GM12865 (cell line): ENCODE data around the gene SEC16A.

Source experiments
- DNase-seq: peaks from one replicate; pipeline ENCODE4 v3.0.0; 2010; ENCODE audit warnings: low read depth
- H3K4me3 ChIP-seq: 2 replicates; pipeline ENCODE4 v1.5.1; 2011; ENCODE audit warnings: mild to moderate bottlenecking, low read depth, low read length, control low read depth
- TF ChIP-seq, protein P1 (sequence below): IDR thresholded peaks from 2 replicates; pipeline ENCODE4 v1.5.1; 2011; ENCODE audit warnings: low read length, control low read depth, low read depth, inconsistent platforms; ENCODE audit not compliant: insufficient read depth; ENCODE audit errors: missing control alignments

Gene SEC16A

DNA sequence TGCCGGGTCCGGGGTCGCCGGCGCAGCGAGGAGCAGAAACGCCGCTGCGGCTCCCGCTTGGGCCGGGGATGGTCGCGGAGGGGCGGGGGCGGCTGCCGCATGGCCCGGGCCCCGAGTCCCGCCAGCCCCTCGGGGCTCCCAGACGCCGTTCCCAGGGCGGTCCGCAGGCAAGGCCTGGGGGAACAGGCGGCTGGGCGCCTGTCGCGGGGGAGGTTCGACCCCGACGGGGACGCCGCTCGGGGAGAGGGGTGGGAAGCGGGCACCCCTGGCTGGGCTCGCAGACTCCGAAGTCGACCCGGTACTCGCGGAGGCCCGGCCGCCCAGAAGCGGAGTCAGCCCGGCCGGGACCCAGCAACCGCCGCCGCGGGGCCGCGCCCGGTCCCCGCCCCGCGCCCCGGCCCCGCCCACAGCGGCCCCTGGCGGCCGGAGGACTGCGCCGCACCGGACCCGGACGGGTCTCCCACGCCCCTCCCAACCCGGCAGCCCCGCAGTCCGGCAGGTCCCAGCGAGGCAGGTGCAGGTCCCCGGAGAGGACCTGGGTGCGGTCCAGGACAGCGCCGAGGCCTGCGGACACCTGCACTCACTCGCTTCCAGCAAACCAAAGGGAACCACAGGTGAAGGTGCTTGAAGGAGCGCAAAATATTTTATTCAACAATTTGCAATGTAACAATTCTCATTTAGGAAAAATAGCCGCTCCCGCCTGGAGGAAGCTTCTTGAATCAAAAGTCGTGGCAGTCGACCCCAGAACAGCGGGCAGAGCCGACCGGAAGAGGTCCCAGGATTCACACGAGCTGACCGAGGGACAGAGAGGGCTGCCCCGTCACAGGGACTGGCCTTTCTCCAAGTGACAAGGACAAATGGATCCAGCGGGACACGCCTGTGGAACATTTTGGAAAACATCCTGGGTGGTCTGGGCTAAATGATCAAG lies 43.1 kb downstream of the SEC16A start, which contains the start of gene INPP5E:
Gene INPP5E (minus strand): TSS at position 365 of the 928 bp plus-strand sequence. CDS start 426 bp downstream, outside the sequence.
- DNase-seq, result peak; percentile 86
- TF ChIP-seq, protein P1, sequence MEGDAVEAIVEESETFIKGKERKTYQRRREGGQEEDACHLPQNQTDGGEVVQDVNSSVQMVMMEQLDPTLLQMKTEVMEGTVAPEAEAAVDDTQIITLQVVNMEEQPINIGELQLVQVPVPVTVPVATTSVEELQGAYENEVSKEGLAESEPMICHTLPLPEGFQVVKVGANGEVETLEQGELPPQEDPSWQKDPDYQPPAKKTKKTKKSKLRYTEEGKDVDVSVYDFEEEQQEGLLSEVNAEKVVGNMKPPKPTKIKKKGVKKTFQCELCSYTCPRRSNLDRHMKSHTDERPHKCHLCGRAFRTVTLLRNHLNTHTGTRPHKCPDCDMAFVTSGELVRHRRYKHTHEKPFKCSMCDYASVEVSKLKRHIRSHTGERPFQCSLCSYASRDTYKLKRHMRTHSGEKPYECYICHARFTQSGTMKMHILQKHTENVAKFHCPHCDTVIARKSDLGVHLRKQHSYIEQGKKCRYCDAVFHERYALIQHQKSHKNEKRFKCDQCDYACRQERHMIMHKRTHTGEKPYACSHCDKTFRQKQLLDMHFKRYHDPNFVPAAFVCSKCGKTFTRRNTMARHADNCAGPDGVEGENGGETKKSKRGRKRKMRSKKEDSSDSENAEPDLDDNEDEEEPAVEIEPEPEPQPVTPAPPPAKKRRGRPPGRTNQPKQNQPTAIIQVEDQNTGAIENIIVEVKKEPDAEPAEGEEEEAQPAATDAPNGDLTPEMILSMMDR, result peak; percentile 68
- H3K4me3 ChIP-seq, result peak within 1 kb of the TSS; percentile 92

DNA sequence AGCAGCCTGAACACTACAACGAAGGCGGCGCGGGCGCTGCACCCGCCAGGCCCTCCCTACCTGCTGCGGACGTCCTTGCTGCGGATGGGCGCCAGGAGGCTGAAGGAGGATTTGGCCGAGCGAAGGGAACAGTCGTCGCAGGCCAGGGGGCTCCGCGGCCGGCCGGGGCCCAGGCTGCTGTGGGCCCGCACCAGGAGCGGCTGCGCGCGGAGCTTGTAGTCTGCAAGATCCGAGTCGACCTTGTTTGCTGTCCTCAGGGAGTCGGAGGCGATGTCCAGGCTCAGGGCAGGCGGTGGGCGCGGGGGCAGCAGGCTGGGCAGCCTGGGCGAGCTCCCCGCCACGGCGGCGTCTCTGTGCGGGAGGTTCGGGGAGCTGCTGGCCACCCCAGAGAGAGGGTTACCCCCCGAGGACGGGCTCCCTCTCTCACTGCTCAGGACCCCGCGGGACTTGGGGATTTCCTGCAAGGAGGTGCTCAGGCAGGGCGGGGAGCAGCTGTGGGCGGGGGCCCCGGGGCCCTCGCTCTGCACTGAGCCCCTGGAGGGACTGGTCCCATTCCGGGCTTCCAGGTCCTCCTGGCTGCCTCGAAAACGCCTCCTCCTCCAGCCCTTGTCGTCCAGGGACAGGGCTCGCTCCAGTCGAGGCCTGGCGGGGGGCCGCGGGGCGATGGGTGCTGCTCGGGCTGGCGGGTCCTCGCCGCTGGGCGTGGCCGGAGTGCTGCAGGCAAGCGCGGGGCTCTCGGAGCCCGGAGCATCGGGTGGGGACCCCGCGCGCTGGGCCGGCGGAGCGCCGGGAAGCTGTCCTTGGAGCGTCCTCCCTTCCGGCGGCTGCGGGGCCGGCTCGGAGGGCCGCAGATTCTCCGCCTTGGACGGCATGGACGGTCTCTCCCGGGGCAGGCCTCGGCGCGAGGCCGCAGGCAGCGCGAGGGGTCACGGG lies 44.0 kb downstream of the SEC16A start:
- peak overlapping the region; percentile 92 for H3K4me3 ChIP-seq
- DNase-seq, result peak; percentile 70
- TF ChIP-seq, protein P1, result no peak

DNA sequence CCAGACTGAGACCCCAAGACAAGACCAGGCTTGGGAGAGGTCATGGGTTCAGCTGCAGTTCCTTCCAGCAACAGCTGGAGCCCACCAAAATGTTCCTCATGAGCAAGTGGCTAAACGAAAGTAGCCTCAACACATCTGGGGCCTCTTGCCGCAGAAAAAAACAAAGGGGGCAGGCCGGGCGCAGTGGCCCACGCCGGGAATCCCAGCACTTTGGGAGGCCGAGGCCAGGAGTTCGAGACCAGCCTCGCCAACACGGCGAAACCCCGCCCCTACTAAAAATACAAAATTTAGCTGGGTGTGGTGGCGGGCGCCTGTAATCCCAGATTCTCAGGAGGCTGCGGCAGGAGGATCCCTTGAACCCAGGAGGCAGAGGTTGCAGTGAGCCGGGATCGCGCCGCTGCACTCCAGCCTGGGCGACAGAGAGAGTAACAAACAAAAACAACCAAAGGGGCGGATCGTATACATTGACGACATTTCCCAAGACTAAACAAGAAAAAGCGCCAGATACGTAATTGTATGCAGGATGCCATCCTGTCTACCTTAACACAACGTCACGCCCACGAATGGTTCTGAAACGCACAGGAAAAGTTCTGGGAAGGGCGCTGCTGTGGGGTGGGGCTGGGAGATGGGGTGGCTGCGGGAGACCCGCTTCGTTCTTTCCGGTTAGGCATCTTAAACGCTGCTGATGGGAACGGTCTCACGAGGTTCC lies 44.8 kb downstream of the SEC16A start:
- DNase-seq, result no peak
- TF ChIP-seq, protein P1, result no peak
- H3K4me3 ChIP-seq, result peak overlapping the region; percentile 92

DNA sequence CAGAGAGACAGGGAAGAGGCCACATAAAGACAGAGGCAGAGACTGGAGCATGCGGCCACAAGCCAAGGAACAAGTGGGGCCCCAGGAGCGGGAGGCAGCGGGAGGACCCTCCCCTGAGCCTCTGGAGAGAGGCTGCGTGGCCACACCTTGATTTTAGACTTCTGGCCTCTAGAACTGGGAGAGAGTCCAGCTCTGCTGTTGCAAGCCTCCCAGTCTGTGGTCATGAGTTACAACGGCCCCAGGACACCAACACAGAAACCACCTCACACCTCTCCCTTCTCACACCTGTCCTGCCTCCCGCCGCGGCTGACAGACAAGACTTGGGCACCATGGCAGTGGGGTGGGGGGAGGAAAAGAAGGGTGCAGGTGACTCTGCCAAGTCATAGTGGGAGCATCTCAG lies 45.4 kb downstream of the SEC16A start:
- H3K4me3 ChIP-seq, result no peak overlapping the region
- TF ChIP-seq, protein P1, result no peak
- DNase-seq, result no peak

DNA sequence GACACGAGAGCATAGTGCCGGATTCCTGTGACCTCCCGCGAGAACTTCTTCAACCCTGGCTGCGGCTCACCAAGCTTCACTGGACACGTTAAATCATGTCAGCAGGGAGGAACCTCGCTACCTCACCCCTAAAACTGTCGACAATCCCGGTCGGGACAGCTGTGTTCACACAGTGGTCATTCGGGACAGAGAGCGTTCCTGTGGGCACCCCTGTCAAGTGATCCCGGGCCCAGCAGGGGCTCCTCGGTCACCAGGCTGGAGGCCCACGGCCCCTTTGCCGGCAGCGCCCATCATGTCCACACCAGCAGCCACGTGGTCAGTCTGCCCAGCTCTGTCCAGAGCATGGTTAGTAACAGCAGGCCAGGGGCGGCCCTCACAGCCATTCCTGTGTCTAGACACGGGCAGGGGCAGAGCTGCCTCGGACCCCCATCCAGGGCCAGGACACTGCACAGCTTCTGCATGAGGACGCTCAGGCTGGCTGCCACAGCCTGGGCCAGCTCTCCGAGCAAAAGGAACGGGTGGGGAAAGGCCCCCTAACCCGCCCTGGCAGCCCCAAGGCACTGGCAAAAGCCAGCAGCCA lies 46.7 kb downstream of the SEC16A start:
- TF ChIP-seq, protein P1, result no peak

More for the DNA sequence above, 46.7 kb downstream of the SEC16A start:
- no peak overlapping the region for H3K4me3 ChIP-seq
- no peak for DNase-seq
